Endodermal cell (in vitro differentiated cells): ENCODE results near the gene NUBP1. TPM values are rescaled to one million over a fixed set of nuclear protein-coding genes. Genes with fewer than 3 reads are reported as not detected.
"Not testable (repeated sequence)": the region's sequence is repeated elsewhere in the genome, so short reads cannot be mapped to it uniquely, and the experiment has no call there.

Source experiments
- DNase-seq: peaks from one replicate; pipeline ENCODE4 v3.0.0-alpha.2; 2017
- H3K27ac ChIP-seq: 2 replicates; pipeline ENCODE4 v1.5.1; 2013; ENCODE audit warnings: mild to moderate bottlenecking, low read depth, low read length, moderate library complexity
- H3K27me3 ChIP-seq: 2 replicates; pipeline ENCODE4 v1.6.1; 2013; ENCODE audit warnings: mild to moderate bottlenecking, low read length, moderate library complexity; ENCODE audit not compliant: insufficient read depth, control insufficient read depth, poor library complexity, severe bottlenecking
- H3K36me3 ChIP-seq: 2 replicates; pipeline ENCODE4 v1.7.0; 2013; ENCODE audit warnings: mild to moderate bottlenecking, low read length, moderate library complexity; ENCODE audit not compliant: control insufficient read depth, insufficient read depth
- H3K4me1 ChIP-seq: one replicate; pipeline ENCODE4 v1.7.0; 2013; ENCODE audit warnings: low read length; ENCODE audit not compliant: control insufficient read depth, insufficient read depth
- H3K4me3 ChIP-seq: 2 replicates; pipeline ENCODE4 v1.5.1; 2013; ENCODE audit warnings: mild to moderate bottlenecking, low read length, moderate library complexity
- H3K9ac ChIP-seq: 2 replicates; pipeline ENCODE4 v1.6.1; 2013; ENCODE audit warnings: mild to moderate bottlenecking, low read length, moderate library complexity; ENCODE audit not compliant: poor library complexity, severe bottlenecking; ENCODE audit errors: extremely low read depth
- H3K9me3 ChIP-seq: 2 replicates; pipeline ENCODE4 v1.6.1; 2013; ENCODE audit warnings: mild to moderate bottlenecking, low read length, moderate library complexity; ENCODE audit not compliant: control insufficient read depth
- H3K27ac Mint-ChIP-seq: 2 replicates; pipeline ENCODE4 v1.8.0; 2020; ENCODE audit warnings: mixed read lengths
- H3K27me3 Mint-ChIP-seq: 2 replicates; pipeline ENCODE4 v1.8.0; 2021; ENCODE audit warnings: mild to moderate bottlenecking, mixed read lengths; ENCODE audit not compliant: insufficient read depth
- H3K36me3 Mint-ChIP-seq: 2 replicates; pipeline ENCODE4 v1.8.0; 2020; ENCODE audit warnings: low read depth, mixed read lengths
- H3K4me1 Mint-ChIP-seq: 2 replicates; pipeline ENCODE4 v1.8.0; 2020; ENCODE audit warnings: mixed read lengths
- H3K4me3 Mint-ChIP-seq: 2 replicates; pipeline ENCODE4 v1.8.0; 2020; ENCODE audit warnings: mild to moderate bottlenecking, moderate library complexity, mixed read lengths
- H3K9me3 Mint-ChIP-seq: 2 replicates; pipeline ENCODE4 v1.8.0; 2020; ENCODE audit warnings: mild to moderate bottlenecking, mixed read lengths
- WGBS, 2 experiments: methylation state at CpG; one replicate each; pipeline versions ENCODE4 v1.1.5 to v1.1.7; 2013; ENCODE audit warnings: missing lambda C conversion rate in 2 of 2, mixed read lengths in 1 of 2; ENCODE audit not compliant: insufficient coverage in 1 of 2, insufficient read length in 1 of 2; 5-methylcytosine and 5-hydroxymethylcytosine counted together
- total RNA-seq, 2 donors: library from RNA; stranded (reverse); fragmentation: NEBNext Ultra II Directional in 1 of 2; extraction: Animal tissue kit (Norgen Biotek cat#: 25700) in 1 of 2; gene quantifications; 2 replicates in 1 of 2; 3 replicates in 1 of 2; pipeline ENCODE4 v1.2.1, GENCODE V29; 2021
- TF ChIP-seq, protein P1 (sequence below): fragments of 200-600 bp; sonication (generic); conservative IDR thresholded peaks from 2 replicates; pipeline ENCODE4 v1.5.0; 2021; ENCODE audit warnings: antibody characterized with exemption, mild to moderate bottlenecking

Gene NUBP1
- total RNA-seq, 2 donors from 2014 or later: 22.4 to 26.3 TPM

- Histone ChIP-seq H3K36me3 (no peaks in the 10 kb centered on the region), H3K27ac (no peak overlapping the region), H3K4me1 (no peaks in the 10 kb centered on the region), H3K27me3 (no peaks in the 10 kb centered on the region), H3K9ac (no peak overlapping the region), H3K4me3 (no peak overlapping the region), H3K9me3 (no peaks in the 10 kb centered on the region)
- H3K4me3 Mint-ChIP-seq: no peak overlapping the region
- WGBS, 2 experiments: 90 to 92% methylated on average over 2 of the region's 2 CpGs
- TF ChIP-seq, protein P1, sequence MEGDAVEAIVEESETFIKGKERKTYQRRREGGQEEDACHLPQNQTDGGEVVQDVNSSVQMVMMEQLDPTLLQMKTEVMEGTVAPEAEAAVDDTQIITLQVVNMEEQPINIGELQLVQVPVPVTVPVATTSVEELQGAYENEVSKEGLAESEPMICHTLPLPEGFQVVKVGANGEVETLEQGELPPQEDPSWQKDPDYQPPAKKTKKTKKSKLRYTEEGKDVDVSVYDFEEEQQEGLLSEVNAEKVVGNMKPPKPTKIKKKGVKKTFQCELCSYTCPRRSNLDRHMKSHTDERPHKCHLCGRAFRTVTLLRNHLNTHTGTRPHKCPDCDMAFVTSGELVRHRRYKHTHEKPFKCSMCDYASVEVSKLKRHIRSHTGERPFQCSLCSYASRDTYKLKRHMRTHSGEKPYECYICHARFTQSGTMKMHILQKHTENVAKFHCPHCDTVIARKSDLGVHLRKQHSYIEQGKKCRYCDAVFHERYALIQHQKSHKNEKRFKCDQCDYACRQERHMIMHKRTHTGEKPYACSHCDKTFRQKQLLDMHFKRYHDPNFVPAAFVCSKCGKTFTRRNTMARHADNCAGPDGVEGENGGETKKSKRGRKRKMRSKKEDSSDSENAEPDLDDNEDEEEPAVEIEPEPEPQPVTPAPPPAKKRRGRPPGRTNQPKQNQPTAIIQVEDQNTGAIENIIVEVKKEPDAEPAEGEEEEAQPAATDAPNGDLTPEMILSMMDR: no peak
- H3K9me3 Mint-ChIP-seq: no peaks in the 10 kb centered on the region
- no peak overlapping the region for H3K27ac Mint-ChIP-seq
- DNase-seq: no peak
- no peaks in the 10 kb centered on the region for H3K27me3 Mint-ChIP-seq
- peaks cover 10% of the 10 kb centered on the region for H3K4me1 Mint-ChIP-seq
- H3K36me3 Mint-ChIP-seq: peaks cover 6% of the 10 kb centered on the region
These were observed 2.8 kb upstream of the NUBP1 start for GRCh38 chr16:10740845-10741208.

- H3K27me3 Mint-ChIP-seq, H3K9ac ChIP-seq, H3K27me3 ChIP-seq, H3K4me3 Mint-ChIP-seq, H3K4me3 ChIP-seq, H3K27ac ChIP-seq, H3K9me3 ChIP-seq, H3K36me3 ChIP-seq, H3K4me1 ChIP-seq, H3K27ac Mint-ChIP-seq, H3K9me3 Mint-ChIP-seq, DNase-seq: not testable (repeated sequence)
- 92 to 96% methylated on average over 7 to 10 of the region's 10 CpGs for WGBS, 2 experiments
- H3K4me1 Mint-ChIP-seq: peaks cover 10% of the 10 kb centered on the region
- H3K36me3 Mint-ChIP-seq: peaks cover 10% of the 10 kb centered on the region
These were observed 2.4 kb upstream of the NUBP1 start for GRCh38 chr16:10741249-10741648.

- no peaks in the 10 kb centered on the region for H3K27me3 Mint-ChIP-seq
- WGBS, 2 experiments: 89 to 91% methylated on average over 4 of the region's 4 CpGs
- Histone ChIP-seq H3K27me3 (no peaks in the 10 kb centered on the region), H3K9ac (no peak overlapping the region), H3K9me3 (no peaks in the 10 kb centered on the region), H3K36me3 (no peaks in the 10 kb centered on the region), H3K4me3 (no peak overlapping the region), H3K27ac (no peak overlapping the region), H3K4me1 (no peaks in the 10 kb centered on the region)
- H3K4me1 Mint-ChIP-seq: peaks cover 10% of the 10 kb centered on the region
- no peak for DNase-seq
- H3K27ac Mint-ChIP-seq: no peak overlapping the region
- H3K4me3 Mint-ChIP-seq: no peak overlapping the region
- TF ChIP-seq, protein P1: no peak
- no peaks in the 10 kb centered on the region for H3K9me3 Mint-ChIP-seq
- peaks cover 10% of the 10 kb centered on the region for H3K36me3 Mint-ChIP-seq
These were observed 1.8 kb upstream of the NUBP1 start for GRCh38 chr16:10741844-10742243.

DNA sequence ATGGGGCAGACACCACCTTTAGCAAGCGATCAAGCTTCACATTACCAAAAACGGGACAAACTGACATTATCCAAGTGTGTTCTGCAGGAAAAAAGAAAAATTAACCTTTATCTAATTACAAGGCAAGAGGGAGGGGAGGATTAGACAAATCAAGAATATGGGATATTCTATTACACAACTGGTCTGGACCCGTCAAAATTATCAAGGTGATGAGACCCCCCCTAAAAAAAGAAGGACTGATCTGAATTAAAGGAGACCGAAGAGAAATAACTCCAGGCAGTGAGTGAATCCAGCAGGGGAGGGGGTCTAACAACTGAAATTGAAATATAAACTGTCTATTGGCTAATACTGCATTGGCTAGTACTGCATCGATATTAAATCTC is 424 bp upstream of the NUBP1 start:
- no peak for DNase-seq
- Histone ChIP-seq H3K9ac (peak overlapping the region; percentile 87), H3K27me3 (no peaks in the 10 kb centered on the region), H3K36me3 (peaks cover 8% of the 10 kb centered on the region), H3K4me3 (peak overlapping the region; percentile 85), H3K4me1 (no peaks in the 10 kb centered on the region), H3K9me3 (no peaks in the 10 kb centered on the region), H3K27ac (peak overlapping the region; percentile 95)
- H3K9me3 Mint-ChIP-seq: no peaks in the 10 kb centered on the region
- H3K36me3 Mint-ChIP-seq: peaks cover 17% of the 10 kb centered on the region
- no peaks in the 10 kb centered on the region for H3K27me3 Mint-ChIP-seq
- peak overlapping the region; percentile 89 for H3K4me3 Mint-ChIP-seq
- TF ChIP-seq, protein P1: no peak
- peak overlapping the region; percentile 100 for H3K27ac Mint-ChIP-seq
- peaks cover 10% of the 10 kb centered on the region for H3K4me1 Mint-ChIP-seq
- WGBS, 2 experiments: 43 to 64% methylated on average over 3 to 5 of the region's 5 CpGs
